HFF-Myc (cell line): ENCODE results near the gene KRTAP5-4.

Source experiments
- DNase-seq: peaks from one replicate; pipeline ENCODE4 v3.0.0-alpha.2; 2011; ENCODE audit warnings: low read depth; ENCODE audit errors: extremely low read depth
- H3K4me3 ChIP-seq: replicated peaks from 2 replicates; pipeline ENCODE4 v1.5.1; 2011; ENCODE audit warnings: low read depth, mild to moderate bottlenecking, control low read depth, low read length
- CTCF ChIP-seq: IDR thresholded peaks from 2 replicates; pipeline ENCODE4 v1.5.1; 2012; ENCODE audit warnings: mild to moderate bottlenecking, low read depth, low read length, control low read depth; ENCODE audit errors: missing control alignments

Gene KRTAP5-4

GRCh38 chr11:1631066-1631568, 9.2 kb upstream of the KRTAP5-4 start:
- DNase-seq: no peak
- TF ChIP-seq CTCF: no peak

GRCh38 chr11:1630271-1630670, 8.3 kb upstream of the KRTAP5-4 start:
- no peak for TF ChIP-seq CTCF
- no peak overlapping the region for H3K4me3 ChIP-seq
- DNase-seq: no peak

More at GRCh38 chr11:1631066-1631568, 9.2 kb upstream of the KRTAP5-4 start:
- no peak overlapping the region for H3K4me3 ChIP-seq

- DNase-seq: no peak
- H3K4me3 ChIP-seq: no peak within 1 kb of the TSS
- TF ChIP-seq CTCF: no peak
Observed at GRCh38 chr11:1629326-1630185, 7.6 kb upstream of the KRTAP5-4 start, which contains the start of gene KRTAP5-5. KRTAP5-5 (plus strand) TSS chr11:1629775; CDS start chr11:1629841, 66 bp downstream.

GRCh38 chr11:1628506-1629325, 6.8 kb upstream of the KRTAP5-4 start:
- DNase-seq: no peak
- TF ChIP-seq CTCF: peak; percentile 96

GRCh38 chr11:1625541-1625940, 3.6 kb upstream of the KRTAP5-4 start:
- no peak for DNase-seq
- H3K4me3 ChIP-seq: no peak overlapping the region
- no peak for TF ChIP-seq CTCF

More at GRCh38 chr11:1628506-1629325, 6.8 kb upstream of the KRTAP5-4 start:
- no peak overlapping the region for H3K4me3 ChIP-seq

GRCh38 chr11:1624621-1625020, 2.7 kb upstream of the KRTAP5-4 start:
- no peak for DNase-seq
- H3K4me3 ChIP-seq: no peak overlapping the region
- no peak for TF ChIP-seq CTCF
